GM12892 (cell line): ENCODE measurements around the gene ABCA7.

Experiments
- POLR2A ChIP-seq: IDR thresholded peaks from 2 replicates; pipeline ENCODE4 v1.6.1; 2011; ENCODE audit warnings: low read depth, low read length, control low read depth
- TAF1 ChIP-seq: IDR thresholded peaks from 2 replicates; pipeline ENCODE4 v1.6.1; 2011; ENCODE audit warnings: low read depth, mild to moderate bottlenecking, control low read depth, low read length, borderline replicate concordance

DNA sequence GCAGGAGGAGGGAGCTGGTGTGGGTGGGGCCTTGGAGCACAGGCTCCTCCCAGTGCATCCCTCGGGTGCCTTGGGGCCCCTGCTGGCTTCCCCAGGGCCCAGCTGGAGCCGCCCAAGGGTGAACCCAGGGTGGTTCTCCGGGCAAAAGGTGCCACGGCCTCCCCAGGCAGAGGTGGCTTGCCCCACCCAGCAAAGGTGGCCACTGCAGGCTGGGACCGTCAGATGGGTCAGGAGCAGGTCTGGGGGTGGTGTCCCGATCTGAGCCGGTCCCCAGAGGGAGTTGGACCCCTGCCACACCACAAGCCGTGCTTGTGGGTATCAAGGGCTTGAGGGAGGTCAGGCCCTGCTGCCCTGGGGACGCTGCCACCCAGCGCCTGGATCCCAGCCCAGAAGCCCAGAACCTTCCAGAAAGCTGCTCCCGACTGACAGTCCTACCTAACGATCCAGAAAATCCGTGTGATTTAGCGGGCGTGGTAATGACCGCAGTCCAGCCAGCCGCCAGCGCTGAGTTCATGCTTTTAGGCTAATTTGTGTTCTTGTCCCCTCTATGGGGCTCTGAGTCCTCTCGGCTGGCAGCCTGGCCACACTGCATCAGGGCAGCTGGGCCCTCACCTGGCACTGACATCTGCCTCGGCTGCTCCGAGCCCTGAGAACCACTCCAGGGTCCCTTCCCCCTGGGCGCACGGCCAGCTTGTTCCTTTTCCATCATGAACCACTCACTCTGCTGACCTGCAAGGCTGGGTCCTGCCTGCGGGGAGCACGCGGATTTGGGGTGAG, 44.7 kb upstream of the ABCA7 start:
- TF ChIP-seq POLR2A = no peak
- no peak for TF ChIP-seq TAF1
